Sigmoid colon (tissue), 7 donors: ENCODE data around the gene USP7. TPM values are rescaled to one million over a fixed set of nuclear protein-coding genes. Genes with fewer than 3 reads are reported as not detected.
"Not testable (repeated sequence)": the region's sequence is repeated elsewhere in the genome, so short reads cannot be mapped to it uniquely, and the experiment has no call there.

Source experiments
- DNase-seq: peaks from one replicate; pipeline ENCODE4 v3.0.0-alpha.2; 2019
- H3K27ac ChIP-seq, 4 donors: fragments of 200-600 bp; sonication (generic); one replicate each; pipeline ENCODE4 v1.5.1; 2016 to 2019; ENCODE audit warnings: mild to moderate bottlenecking in 1 of 4
- H3K27me3 ChIP-seq, 3 donors: fragments of 200-600 bp; sonication (generic); one replicate each; pipeline ENCODE4 v1.5.1; 2019; ENCODE audit warnings: mild to moderate bottlenecking in 1 of 3
- H3K36me3 ChIP-seq, 4 donors: fragments of 200-600 bp; sonication (generic); one replicate each; pipeline ENCODE4 v1.5.1; 2016 to 2019
- H3K4me1 ChIP-seq, 4 donors: fragments of 200-600 bp; sonication (generic); one replicate each; pipeline ENCODE4 v1.5.1; 2017 to 2019
- H3K4me3 ChIP-seq, 4 donors: fragments of 200-600 bp; sonication (generic); one replicate each; pipeline ENCODE4 v1.5.1; 2017 to 2019; ENCODE audit warnings: mild to moderate bottlenecking in 2 of 4, moderate library complexity in 1 of 4
- H3K9me3 ChIP-seq, 4 donors: fragments of 200-600 bp in 3 of 4; sonication (generic) in 3 of 4; one replicate each; pipeline versions ENCODE4 v1.5.1 to v1.6.1; 2013 to 2019
- CTCF ChIP-seq, 4 experiments: fragments of 450-650 bp in 3 of 4; fragments of 200-600 bp in 1 of 4; IDR thresholded peaks; one replicate each; pipeline ENCODE4 v1.5.1; 2016 to 2019; ENCODE audit warnings: antibody characterized with exemption in 4 of 4, mild to moderate bottlenecking in 3 of 4, moderate library complexity in 2 of 4
- EP300 ChIP-seq, 4 donors: sonication (generic); formaldehyde crosslinking; IDR thresholded peaks; one replicate each; pipeline ENCODE4 v1.6.1; 2017; ENCODE audit warnings: antibody characterized with exemption in 4 of 4
- POLR2A ChIP-seq, 2 donors: fragments of 450-650 bp; IDR thresholded peaks; one replicate each; pipeline ENCODE4 v1.6.1; 2016; ENCODE audit warnings: antibody characterized with exemption in 2 of 2, mild to moderate bottlenecking in 2 of 2, moderate library complexity in 2 of 2
- POLR2AphosphoS5 ChIP-seq, 4 donors: sonication (generic); formaldehyde crosslinking; IDR thresholded peaks; one replicate each; pipeline ENCODE4 v1.6.1; 2017; ENCODE audit warnings: antibody characterized with exemption in 4 of 4
- WGBS, 2 donors: extraction: QIAGEN DNeasy Blood & Tissue Kit; methylation state at CpG; one replicate each; pipeline ENCODE4 v1.1.7; 2013; 5-methylcytosine and 5-hydroxymethylcytosine counted together
- intact Hi-C: fragments of 100-400 bp; cut with DNase I; formaldehyde crosslinking; loops from one replicate; pipeline ENCODE4 v1.15.1; 2023
- polyA plus RNA-seq, 3 donors: library from polyadenylated mRNA; stranded (reverse); fragments of 200-250 nt; gene quantifications; one replicate each; pipeline ENCODE4 v1.2.3, GENCODE V29; 2013
- total RNA-seq, 4 donors: library from RNA; depleted of rRNA; stranded (reverse); fragments of >200 nt; gene quantifications; one replicate each; pipeline ENCODE4 v1.1.0, GENCODE V29; 2016
- donor health status: healthy with polysubstance abuse.
- donor health status: Bipolar disorder and iron deficiency.
- donor health status: healthy.

Gene USP7
- total and polyA plus RNA-seq, 7 donors = 28.8 to 84.5 (median 64.9) TPM

GRCh38 chr16:8920645-8921346 is 42.9 kb downstream of the USP7 start:
- Histone ChIP-seq H3K4me1 (peaks cover 0 to 8% (median 0%) of the 10 kb centered on the region in 4 donors), H3K36me3 (peaks cover 0 to 73% (median 38%) of the 10 kb centered on the region in 4 donors), H3K4me3 (no peak overlapping the region), H3K9me3 (no peaks in the 10 kb centered on the region), H3K27ac (no peak overlapping the region), H3K27me3 (no peaks in the 10 kb centered on the region)
- intact Hi-C loops = no loop called here
- DNase-seq = no peak
- TF ChIP-seq POLR2AphosphoS5 (IDR thresholded peaks at IDR 0.05) (no peak), EP300 (IDR thresholded peaks at IDR 0.05) (no peak), POLR2A (IDR thresholded peaks at IDR 0.05) (no peak), CTCF (IDR thresholded peaks at IDR 0.05) (no peak)
- WGBS, 2 donors = 81 to 83% methylated on average over 6 of the region's 6 CpGs

- TF ChIP-seq EP300 (IDR thresholded peaks at IDR 0.05) (no peak), POLR2A (IDR thresholded peaks at IDR 0.05) (no peak), POLR2AphosphoS5 (IDR thresholded peaks at IDR 0.05) (no peak), CTCF (IDR thresholded peaks at IDR 0.05) (no peak)
- intact Hi-C loops = no loop called here
- H3K4me3 ChIP-seq = no peak overlapping the region
- H3K27ac ChIP-seq = no peak overlapping the region
- H3K27me3 ChIP-seq = no peaks in the 10 kb centered on the region
- WGBS, 2 donors = 66 to 75% methylated on average over 11 of the region's 11 CpGs
- no peaks in the 10 kb centered on the region for H3K9me3 ChIP-seq
- H3K36me3 ChIP-seq = peaks cover 0 to 81% (median 41%) of the 10 kb centered on the region in 4 donors
- H3K4me1 ChIP-seq = peaks cover 0 to 8% (median 0%) of the 10 kb centered on the region in 4 donors
- no peak for DNase-seq
Observed at GRCh38 chr16:8919934-8920462, 43.7 kb downstream of the USP7 start.

GRCh38 chr16:8919089-8919933 is 44.4 kb downstream of the USP7 start:
- no peak for DNase-seq
- WGBS, 2 donors = 50 to 74% methylated on average over 18 of the region's 18 CpGs
- Histone ChIP-seq H3K4me1 (peaks cover 0 to 4% (median 0%) of the 10 kb centered on the region in 4 donors), H3K27me3 (no peaks in the 10 kb centered on the region), H3K9me3 (no peaks in the 10 kb centered on the region), H3K36me3 (peaks cover 0 to 88% (median 46%) of the 10 kb centered on the region in 4 donors), H3K27ac (no peak overlapping the region), H3K4me3 (no peak overlapping the region)
- intact Hi-C loops = no loop called here
- TF ChIP-seq POLR2A (IDR thresholded peaks at IDR 0.05) (no peak), CTCF (IDR thresholded peaks at IDR 0.05) (no peak), POLR2AphosphoS5 (IDR thresholded peaks at IDR 0.05) (no peak), EP300 (IDR thresholded peaks at IDR 0.05) (no peak)

- H3K27me3 ChIP-seq, DNase-seq, H3K9me3 ChIP-seq, intact Hi-C loops, H3K4me3 ChIP-seq, H3K27ac ChIP-seq, H3K4me1 ChIP-seq: not testable (repeated sequence)
- 83 to 93% methylated on average over 10 of the region's 10 CpGs for WGBS, 2 donors
- peaks cover 4 to 100% (median 52%) of the 10 kb centered on the region in 4 donors for H3K36me3 ChIP-seq
Observed at GRCh38 chr16:8917336-8917735, 46.4 kb downstream of the USP7 start.
